Neural progenitor cell (in vitro differentiated cells): ENCODE measurements around the gene DCAF5. TPM values are rescaled to one million over a fixed set of nuclear protein-coding genes. Genes with fewer than 3 reads are reported as not detected.
"Not testable (repeated sequence)": the region's sequence is repeated elsewhere in the genome, so short reads cannot be mapped to it uniquely, and the experiment has no call there.

Source experiments
- DNase-seq: peaks from one replicate; pipeline ENCODE4 v3.0.0-alpha.2; 2016; ENCODE audit warnings: low spot score
- H2AFZ ChIP-seq: fragments of 200-600 bp; sonication (generic); replicated peaks from 2 replicates; pipeline ENCODE4 v1.6.1; 2016; ENCODE audit warnings: antibody characterized with exemption
- H3F3A ChIP-seq: fragments of 200-600 bp; sonication (generic); 2 replicates; pipeline ENCODE4 v1.6.1; 2016; ENCODE audit warnings: antibody characterized with exemption, low read depth
- H3K27ac ChIP-seq: fragments of 200-600 bp; sonication (generic); 2 replicates; pipeline ENCODE4 v1.5.1; 2016; ENCODE audit warnings: mild to moderate bottlenecking
- H3K27me3 ChIP-seq: fragments of 200-600 bp; sonication (generic); 2 replicates; pipeline ENCODE4 v1.6.1; 2016; ENCODE audit warnings: mild to moderate bottlenecking, moderate library complexity
- H3K36me3 ChIP-seq: fragments of 200-600 bp; sonication (generic); 2 replicates; pipeline ENCODE4 v1.5.1; 2016
- H3K4me1 ChIP-seq: fragments of 200-600 bp; sonication (generic); 2 replicates; pipeline ENCODE4 v1.6.1; 2016; ENCODE audit warnings: mixed run types
- H3K4me2 ChIP-seq: fragments of 200-600 bp; sonication (generic); 2 replicates; pipeline ENCODE4 v1.6.1; 2016
- H3K4me3 ChIP-seq: fragments of 200-600 bp; sonication (generic); 2 replicates; pipeline ENCODE4 v1.5.1; 2016
- H3K79me2 ChIP-seq: fragments of 200-600 bp; sonication (generic); 2 replicates; pipeline ENCODE4 v1.6.1; 2016; ENCODE audit warnings: low read depth
- H3K9ac ChIP-seq: fragments of 200-600 bp; sonication (generic); 2 replicates; pipeline ENCODE4 v1.6.1; 2016
- H3K9me3 ChIP-seq: fragments of 200-600 bp; sonication (generic); 2 replicates; pipeline ENCODE4 v1.5.1; 2016; ENCODE audit warnings: low read depth
- H4K20me1 ChIP-seq: fragments of 200-600 bp; sonication (generic); 2 replicates; pipeline ENCODE4 v1.6.1; 2016; ENCODE audit warnings: low read depth
- H3K27ac Mint-ChIP-seq: 3 replicates; pipeline ENCODE4 v1.8.0; 2021; ENCODE audit warnings: mixed read lengths
- H3K27me3 Mint-ChIP-seq: 2 replicates; pipeline ENCODE4 v1.8.0; 2022; ENCODE audit warnings: low read depth, mild to moderate bottlenecking, inconsistent platforms, moderate library complexity, mixed read lengths; ENCODE audit not compliant: insufficient read depth
- H3K36me3 Mint-ChIP-seq: 3 replicates; pipeline ENCODE4 v1.8.0; 2021; ENCODE audit warnings: mixed read lengths
- H3K4me1 Mint-ChIP-seq: 3 replicates; pipeline ENCODE4 v1.8.0; 2021; ENCODE audit warnings: mixed read lengths
- H3K4me3 Mint-ChIP-seq: 3 replicates; pipeline ENCODE4 v1.8.0; 2021; ENCODE audit warnings: mild to moderate bottlenecking, moderate library complexity, mixed read lengths
- H3K9me3 Mint-ChIP-seq: 3 replicates; pipeline ENCODE4 v1.8.0; 2020; ENCODE audit warnings: mixed read lengths
- EZH2 ChIP-seq: fragments of 200-600 bp; sonication (generic); IDR thresholded peaks from 2 replicates; pipeline ENCODE4 v1.6.1; 2017; ENCODE audit warnings: antibody characterized with exemption, mild to moderate bottlenecking, moderate library complexity
- EZH2phosphoT487 ChIP-seq: fragments of 200-600 bp; sonication (generic); IDR thresholded peaks from 2 replicates; pipeline ENCODE4 v1.6.1; 2017; ENCODE audit warnings: antibody characterized with exemption
- total RNA-seq: library from RNA; depleted of rRNA; stranded (reverse); fragments of >200 nt; gene quantifications from 2 replicates; pipeline ENCODE4 v1.2.3, GENCODE V29; 2015; ENCODE audit warnings: low replicate concordance
- TF ChIP-seq, protein P1 (sequence below): fragments of 200-600 bp; sonication (generic); IDR thresholded peaks from 2 replicates; pipeline ENCODE4 v1.5.1; 2017; ENCODE audit warnings: antibody characterized with exemption, mild to moderate bottlenecking

DCAF5 gene
- total RNA-seq, 1 donor from 2014 or later, result 22.4 TPM

DNA sequence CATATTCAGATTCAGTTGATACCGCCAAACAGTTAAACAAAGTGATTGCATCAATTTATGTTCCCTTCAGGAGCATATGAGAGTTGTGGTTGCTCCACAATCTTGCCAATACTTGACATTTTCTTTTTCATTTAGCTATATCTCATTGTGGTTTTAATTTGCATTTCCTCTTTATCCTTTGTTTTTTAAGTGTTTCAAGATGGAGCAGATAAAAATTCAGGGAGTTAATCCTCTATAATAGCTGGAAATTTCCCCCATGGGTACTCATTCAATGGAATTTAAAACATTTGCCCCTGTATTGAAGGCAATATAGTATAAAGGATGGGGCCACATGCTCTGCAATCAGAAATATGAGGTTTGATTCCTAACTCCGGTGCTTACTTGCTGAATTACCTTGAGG, 37.3 kb upstream of the DCAF5 start:
- Histone ChIP-seq H3K27ac (no peak overlapping the region), H3K9ac (no peak overlapping the region), H4K20me1 (no peaks in the 10 kb centered on the region), H2AFZ (no peak overlapping the region), H3K4me3 (no peak overlapping the region), H3K4me2 (peak overlapping the region; percentile 86), H3K79me2 (peaks cover 23% of the 10 kb centered on the region), H3F3A (no peaks in the 10 kb centered on the region), H3K36me3 (no peaks in the 10 kb centered on the region), H3K4me1 (no peaks in the 10 kb centered on the region), H3K27me3 (no peaks in the 10 kb centered on the region), H3K9me3 (no peaks in the 10 kb centered on the region)
- H3K36me3 Mint-ChIP-seq, result no peaks in the 10 kb centered on the region
- DNase-seq, result no peak
- H3K4me3 Mint-ChIP-seq, result peak overlapping the region; percentile 96
- peaks cover 6% of the 10 kb centered on the region for H3K27me3 Mint-ChIP-seq
- no peaks in the 10 kb centered on the region for H3K9me3 Mint-ChIP-seq
- no peak overlapping the region for H3K27ac Mint-ChIP-seq
- H3K4me1 Mint-ChIP-seq, result peaks cover 15% of the 10 kb centered on the region
- TF ChIP-seq, protein P1, sequence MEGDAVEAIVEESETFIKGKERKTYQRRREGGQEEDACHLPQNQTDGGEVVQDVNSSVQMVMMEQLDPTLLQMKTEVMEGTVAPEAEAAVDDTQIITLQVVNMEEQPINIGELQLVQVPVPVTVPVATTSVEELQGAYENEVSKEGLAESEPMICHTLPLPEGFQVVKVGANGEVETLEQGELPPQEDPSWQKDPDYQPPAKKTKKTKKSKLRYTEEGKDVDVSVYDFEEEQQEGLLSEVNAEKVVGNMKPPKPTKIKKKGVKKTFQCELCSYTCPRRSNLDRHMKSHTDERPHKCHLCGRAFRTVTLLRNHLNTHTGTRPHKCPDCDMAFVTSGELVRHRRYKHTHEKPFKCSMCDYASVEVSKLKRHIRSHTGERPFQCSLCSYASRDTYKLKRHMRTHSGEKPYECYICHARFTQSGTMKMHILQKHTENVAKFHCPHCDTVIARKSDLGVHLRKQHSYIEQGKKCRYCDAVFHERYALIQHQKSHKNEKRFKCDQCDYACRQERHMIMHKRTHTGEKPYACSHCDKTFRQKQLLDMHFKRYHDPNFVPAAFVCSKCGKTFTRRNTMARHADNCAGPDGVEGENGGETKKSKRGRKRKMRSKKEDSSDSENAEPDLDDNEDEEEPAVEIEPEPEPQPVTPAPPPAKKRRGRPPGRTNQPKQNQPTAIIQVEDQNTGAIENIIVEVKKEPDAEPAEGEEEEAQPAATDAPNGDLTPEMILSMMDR, result no peak
- TF ChIP-seq EZH2 (no peak), EZH2phosphoT487 (no peak)

GRCh38 chr14:69183735-69184134, 30.8 kb upstream of the DCAF5 start:
- no peak overlapping the region for H3K27ac Mint-ChIP-seq
- Histone ChIP-seq H4K20me1 (no peaks in the 10 kb centered on the region), H3K9me3 (no peaks in the 10 kb centered on the region), H2AFZ (no peak overlapping the region), H3K4me3 (no peak overlapping the region), H3K79me2 (no peaks in the 10 kb centered on the region), H3K9ac (no peak overlapping the region), H3K4me1 (no peaks in the 10 kb centered on the region), H3K36me3 (no peaks in the 10 kb centered on the region), H3K27ac (no peak overlapping the region), H3K27me3 (no peaks in the 10 kb centered on the region), H3K4me2 (no peak overlapping the region), H3F3A (no peaks in the 10 kb centered on the region)
- DNase-seq, result no peak
- TF ChIP-seq, protein P1, result no peak
- no peak for TF ChIP-seq EZH2
- no peak for TF ChIP-seq EZH2phosphoT487
- peaks cover 4% of the 10 kb centered on the region for H3K27me3 Mint-ChIP-seq
- H3K4me1 Mint-ChIP-seq, result no peaks in the 10 kb centered on the region
- H3K9me3 Mint-ChIP-seq, result no peaks in the 10 kb centered on the region
- no peak overlapping the region for H3K4me3 Mint-ChIP-seq
- H3K36me3 Mint-ChIP-seq, result no peaks in the 10 kb centered on the region

DNA sequence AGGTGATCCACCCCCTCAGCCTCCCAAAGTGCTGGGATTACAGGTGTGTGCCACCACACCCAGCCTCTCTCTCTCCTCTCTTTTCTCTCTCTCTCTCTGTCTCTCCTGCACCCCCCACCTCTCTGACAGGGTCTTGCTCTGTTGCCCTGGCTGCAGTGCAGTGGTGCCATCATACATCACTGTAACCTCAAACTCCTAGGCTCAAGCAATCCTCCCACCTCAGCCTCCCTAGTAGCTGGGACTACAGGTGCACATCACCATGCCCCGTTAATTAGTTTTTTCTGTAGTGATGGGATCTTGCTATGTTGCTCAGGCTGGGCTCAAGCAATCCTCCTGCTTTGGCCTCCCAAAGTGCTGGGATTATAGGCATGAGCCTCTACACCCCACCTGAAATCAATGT, 29.7 kb upstream of the DCAF5 start:
- not testable (repeated sequence) for H3K27me3 Mint-ChIP-seq, H3K4me3 ChIP-seq, H3K9ac ChIP-seq, H3K27me3 ChIP-seq, H3K4me3 Mint-ChIP-seq, H3K4me2 ChIP-seq, H3K4me1 ChIP-seq, H3K36me3 ChIP-seq, H4K20me1 ChIP-seq, H3K4me1 Mint-ChIP-seq, H2AFZ ChIP-seq, H3K9me3 ChIP-seq, H3K27ac ChIP-seq, H3K27ac Mint-ChIP-seq, H3K9me3 Mint-ChIP-seq, H3K79me2 ChIP-seq, DNase-seq, H3K36me3 Mint-ChIP-seq, H3F3A ChIP-seq

- H4K20me1 ChIP-seq, result no peaks in the 10 kb centered on the region
- no peak overlapping the region for H3K27ac ChIP-seq
- no peak overlapping the region for H3K9ac ChIP-seq
- Mint-ChIP-seq H3K9me3 (no peaks in the 10 kb centered on the region), H3K36me3 (no peaks in the 10 kb centered on the region), H3K4me3 (no peak overlapping the region), H3K4me1 (no peaks in the 10 kb centered on the region), H3K27me3 (peaks cover 4% of the 10 kb centered on the region), H3K27ac (no peak overlapping the region)
- no peaks in the 10 kb centered on the region for H3K36me3 ChIP-seq
- H3F3A ChIP-seq, result no peaks in the 10 kb centered on the region
- no peak overlapping the region for H2AFZ ChIP-seq
- no peak overlapping the region for H3K4me3 ChIP-seq
- no peaks in the 10 kb centered on the region for H3K9me3 ChIP-seq
- DNase-seq, result no peak
- H3K79me2 ChIP-seq, result no peaks in the 10 kb centered on the region
- no peak overlapping the region for H3K4me2 ChIP-seq
- TF ChIP-seq, protein P1, result no peak
- TF ChIP-seq EZH2phosphoT487, result no peak
- no peak for TF ChIP-seq EZH2
- no peaks in the 10 kb centered on the region for H3K27me3 ChIP-seq
- no peaks in the 10 kb centered on the region for H3K4me1 ChIP-seq
Measured at GRCh38 chr14:69181491-69181890, 28.6 kb upstream of the DCAF5 start.
